Thymus (tissue), 11 donors: ENCODE results near the gene MGST3. TPM values are rescaled to one million over a fixed set of nuclear protein-coding genes. Genes with fewer than 3 reads are reported as not detected.
"Not testable (repeated sequence)": the region's sequence is repeated elsewhere in the genome, so short reads cannot be mapped to it uniquely, and the experiment has no call there.

Experiments used
- DNase-seq, 9 donors: peaks; one replicate each; pipeline ENCODE4 v3.0.0-alpha.2; 2013; ENCODE audit warnings: low spot score in 9 of 9, low read depth in 6 of 9, missing footprints in 1 of 9
- H3K27ac ChIP-seq, 2 donors: one replicate each; pipeline ENCODE4 v1.5.1; 2013; ENCODE audit warnings: control low read depth in 1 of 2, low read depth in 1 of 2, low read length in 1 of 2, mild to moderate bottlenecking in 1 of 2, moderate library complexity in 1 of 2
- H3K27me3 ChIP-seq, 2 donors: one replicate each; pipeline ENCODE4 v1.5.1; 2013; ENCODE audit warnings: low read length in 1 of 2; ENCODE audit not compliant: control insufficient read depth in 2 of 2, insufficient read depth in 1 of 2
- H3K36me3 ChIP-seq, 2 donors: one replicate each; pipeline ENCODE4 v1.5.1; 2013; ENCODE audit warnings: low read length in 1 of 2, mild to moderate bottlenecking in 1 of 2, moderate library complexity in 1 of 2; ENCODE audit not compliant: control insufficient read depth in 2 of 2, insufficient read depth in 2 of 2
- H3K4me1 ChIP-seq, 2 donors: one replicate each; pipeline ENCODE4 v1.5.1; 2013; ENCODE audit warnings: low read length in 2 of 2; ENCODE audit not compliant: control insufficient read depth in 2 of 2, insufficient read depth in 2 of 2
- H3K4me3 ChIP-seq, 2 donors: one replicate each; pipeline ENCODE4 v1.5.1; 2013; ENCODE audit warnings: low read length in 2 of 2, control low read depth in 1 of 2, mild to moderate bottlenecking in 1 of 2
- H3K9me3 ChIP-seq, 2 donors: one replicate each; pipeline ENCODE4 v1.5.1; 2013; ENCODE audit warnings: low read length in 1 of 2, mild to moderate bottlenecking in 1 of 2; ENCODE audit not compliant: control insufficient read depth in 2 of 2, insufficient read depth in 1 of 2
- WGBS: extraction: QIAGEN DNeasy Blood & Tissue Kit; methylation state at CpG from one replicate; pipeline ENCODE4 v1.1.7; 2013; 5-methylcytosine and 5-hydroxymethylcytosine counted together
- polyA plus RNA-seq: library from polyadenylated mRNA; stranded (reverse); fragments of 200-250 nt; gene quantifications from one replicate; pipeline ENCODE4 v1.2.3, GENCODE V29; 2013
- total RNA-seq: library from RNA; stranded (reverse); fragments of 120-200 nt; gene quantifications from one replicate; pipeline ENCODE4 v1.2.4, GENCODE V29; 2013
- donor health status: healthy.

The MGST3 gene
- total and polyA plus RNA-seq, 2 donors, result 52.7 to 107 TPM

- no peaks in the 10 kb centered on the region for H3K27me3 ChIP-seq
- no peaks in the 10 kb centered on the region for H3K4me1 ChIP-seq
- no peak for DNase-seq
- no peaks in the 10 kb centered on the region for H3K9me3 ChIP-seq
- 46% methylated on average over 1 of the region's 1 CpG for WGBS
- H3K4me3 ChIP-seq, result no peak overlapping the region
- no peak overlapping the region for H3K27ac ChIP-seq
- peaks cover 34 to 54% of the 10 kb centered on the region in 2 donors for H3K36me3 ChIP-seq
Measured at GRCh38 chr1:165679282-165680036, 48.4 kb downstream of the MGST3 start.

- Histone ChIP-seq H3K27ac (no peak overlapping the region), H3K36me3 (peaks cover 28 to 56% of the 10 kb centered on the region in 2 donors), H3K9me3 (no peaks in the 10 kb centered on the region), H3K4me3 (no peak overlapping the region), H3K4me1 (no peaks in the 10 kb centered on the region), H3K27me3 (no peaks in the 10 kb centered on the region)
- DNase-seq, result no peak
- 98% methylated on average over 2 of the region's 2 CpGs for WGBS
Measured at GRCh38 chr1:165680303-165680702, 49.3 kb downstream of the MGST3 start.

- H3K9me3 ChIP-seq, H3K4me1 ChIP-seq, H3K4me3 ChIP-seq, H3K27me3 ChIP-seq, H3K27ac ChIP-seq, DNase-seq: not testable (repeated sequence)
- 98% methylated on average over 4 of the region's 4 CpGs for WGBS
- peaks cover 31 to 55% of the 10 kb centered on the region in 2 donors for H3K36me3 ChIP-seq
Measured at GRCh38 chr1:165680773-165681172, 49.7 kb downstream of the MGST3 start.

GRCh38 chr1:165683848-165684485 is 52.9 kb downstream of the MGST3 start:
- 0% methylated on average over 1 of the region's 1 CpG for WGBS
- Histone ChIP-seq H3K27ac (no peak overlapping the region), H3K9me3 (no peaks in the 10 kb centered on the region), H3K36me3 (peaks cover 16 to 49% of the 10 kb centered on the region in 2 donors), H3K27me3 (no peaks in the 10 kb centered on the region), H3K4me1 (no peaks in the 10 kb centered on the region), H3K4me3 (no peak overlapping the region)
- no peak for DNase-seq

- no peak overlapping the region for H3K27ac ChIP-seq
- no peak overlapping the region for H3K4me3 ChIP-seq
- peaks cover 10 to 33% of the 10 kb centered on the region in 2 donors for H3K36me3 ChIP-seq
- no peaks in the 10 kb centered on the region for H3K27me3 ChIP-seq
- no peaks in the 10 kb centered on the region for H3K9me3 ChIP-seq
- peak in 1 of 9 donors; percentile 23 for DNase-seq
- 85% methylated on average over 6 of the region's 6 CpGs for WGBS
- H3K4me1 ChIP-seq, result no peaks in the 10 kb centered on the region
Measured at GRCh38 chr1:165686121-165686970, 55.3 kb downstream of the MGST3 start.

- peaks cover 7 to 29% of the 10 kb centered on the region in 2 donors for H3K36me3 ChIP-seq
Measured at GRCh38 chr1:165686971-165687433, 56.0 kb downstream of the MGST3 start.

GRCh38 chr1:165688046-165688445 is 57.0 kb downstream of the MGST3 start:
- H3K27me3 ChIP-seq, result no peaks in the 10 kb centered on the region
- WGBS, result 98% methylated on average over 5 of the region's 5 CpGs

More at GRCh38 chr1:165686971-165687433, 56.0 kb downstream of the MGST3 start:
- no peak overlapping the region for H3K4me3 ChIP-seq
- no peak overlapping the region for H3K27ac ChIP-seq
- no peaks in the 10 kb centered on the region for H3K4me1 ChIP-seq
- H3K9me3 ChIP-seq, result no peaks in the 10 kb centered on the region
- H3K27me3 ChIP-seq, result no peaks in the 10 kb centered on the region
- WGBS, result 95% methylated on average over 2 of the region's 2 CpGs
- DNase-seq, result no peak

GRCh38 chr1:165695031-165695430 is 64.0 kb downstream of the MGST3 start:
- Histone ChIP-seq H3K27me3 (no peaks in the 10 kb centered on the region), H3K36me3 (no peaks in the 10 kb centered on the region), H3K4me1 (peaks cover 6 to 13% of the 10 kb centered on the region in 2 donors), H3K4me3 (no peak overlapping the region), H3K27ac (no peak overlapping the region), H3K9me3 (no peaks in the 10 kb centered on the region)
- WGBS, result 95% methylated on average over 7 of the region's 7 CpGs
- no peak for DNase-seq

More at GRCh38 chr1:165688046-165688445, 57.0 kb downstream of the MGST3 start:
- DNase-seq, result no peak
- Histone ChIP-seq H3K4me1 (no peaks in the 10 kb centered on the region), H3K4me3 (no peak overlapping the region), H3K9me3 (no peaks in the 10 kb centered on the region), H3K36me3 (peaks cover 4 to 18% of the 10 kb centered on the region in 2 donors), H3K27ac (no peak overlapping the region)
